Lower leg skin (tissue), 4 donors: ENCODE data around the gene COL4A2. TPM values are rescaled to one million over a fixed set of nuclear protein-coding genes. Genes with fewer than 3 reads are reported as not detected.

Experiments
- DNase-seq, 2 donors: peaks; one replicate each; pipeline ENCODE4 v3.0.0-alpha.2; 2019; ENCODE audit warnings: low spot score in 2 of 2
- H3K4me3 ChIP-seq: fragments of 200-600 bp; sonication (generic); 2 replicates; pipeline ENCODE4 v1.5.1; 2017; ENCODE audit warnings: mild to moderate bottlenecking, low read depth; ENCODE audit not compliant: poor library complexity, severe bottlenecking
- CTCF ChIP-seq, 3 donors: fragments of 450-650 bp; IDR thresholded peaks; one replicate each; pipeline ENCODE4 v1.5.1; 2016; ENCODE audit warnings: antibody characterized with exemption in 3 of 3, mild to moderate bottlenecking in 3 of 3, moderate library complexity in 2 of 3
- POLR2A ChIP-seq, 2 donors: fragments of 450-650 bp; IDR thresholded peaks; one replicate each; pipeline ENCODE4 v1.6.1; 2016 to 2017; ENCODE audit warnings: antibody characterized with exemption in 2 of 2, mild to moderate bottlenecking in 1 of 2, moderate library complexity in 1 of 2
- WGBS, 2 donors: methylation state at CpG; one replicate each; pipeline ENCODE4 v1.1.5; 2018; 5-methylcytosine and 5-hydroxymethylcytosine counted together
- intact Hi-C: fragments of 100-400 bp; cut with DNase I; formaldehyde crosslinking; loops from one replicate; pipeline ENCODE4 v1.15.0; 2023; ENCODE audit warnings: low total_unique reads
- total RNA-seq, 4 donors: library from RNA; depleted of rRNA; stranded (reverse); fragments of >200 nt; gene quantifications; one replicate each; pipeline ENCODE4 v1.1.0, GENCODE V29; 2016

COL4A2 gene
- total RNA-seq, 4 donors from 2014 or later = 40.8 to 119 (median 58.9) TPM

- H3K4me3 ChIP-seq = no peak overlapping the region
- TF ChIP-seq POLR2A (IDR thresholded peaks at IDR 0.05) (no peak), CTCF (IDR thresholded peaks at IDR 0.05) (no peak)
- intact Hi-C loops = no loop called here
- no peak for DNase-seq
- 90 to 92% methylated on average over 9 of the region's 9 CpGs for WGBS, 2 donors
These were observed 216.1 kb downstream of the COL4A2 start for GRCh38 chr13:110523180-110523579.

GRCh38 chr13:110523838-110524540 lies 216.9 kb downstream of the COL4A2 start:
- TF ChIP-seq POLR2A (IDR thresholded peaks at IDR 0.05) = no peak
- no peak for TF ChIP-seq CTCF (IDR thresholded peaks at IDR 0.05)
- DNase-seq = no peak
- whole genome bisulfite sequencing, 2 donors = 80 to 83% methylated on average over 17 of the region's 17 CpGs
- H3K4me3 ChIP-seq = no peak overlapping the region
- intact Hi-C loops = no loop called here

GRCh38 chr13:110524541-110525257 lies 217.6 kb downstream of the COL4A2 start:
- H3K4me3 ChIP-seq = no peak overlapping the region
- WGBS, 2 donors = 35 to 56% methylated on average over 21 of the region's 21 CpGs
- no peak for DNase-seq
- intact Hi-C loops = no loop called here
- TF ChIP-seq CTCF (IDR thresholded peaks at IDR 0.05) (no peak), POLR2A (IDR thresholded peaks at IDR 0.05) (no peak)

GRCh38 chr13:110525328-110526319 lies 218.5 kb downstream of the COL4A2 start:
- DNase-seq = no peak
- 68 to 79% methylated on average over 21 to 25 of the region's 25 CpGs for WGBS, 2 donors
- TF ChIP-seq CTCF (IDR thresholded peaks at IDR 0.05) (no peak), POLR2A (IDR thresholded peaks at IDR 0.05) (no peak)
- H3K4me3 ChIP-seq = no peak overlapping the region
- intact Hi-C loops = no loop called here

- WGBS, 2 donors = 47 to 77% methylated on average over 5 of the region's 5 CpGs
- no peak overlapping the region for H3K4me3 ChIP-seq
- DNase-seq = no peak
- TF ChIP-seq POLR2A (IDR thresholded peaks at IDR 0.05) (no peak), CTCF (IDR thresholded peaks at IDR 0.05) (no peak)
- intact Hi-C loops = no loop called here
These were observed 221.3 kb downstream of the COL4A2 start for GRCh38 chr13:110528371-110528770.
